Mesenchymal stem cell (in vitro differentiated cells and primary cell): Measurements from ENCODE around the gene MGA.

Experiments
- DNase-seq: peaks from one replicate; pipeline ENCODE4 v3.0.0-alpha.2; 2013
- H2AFZ ChIP-seq: one replicate; pipeline ENCODE4 v1.6.1; 2013; ENCODE audit warnings: low read depth, mild to moderate bottlenecking, control low read depth, inconsistent platforms, low read length, moderate library complexity
- H2AK5ac ChIP-seq: 2 replicates; pipeline ENCODE4 v1.6.1; 2013; ENCODE audit warnings: low read length, moderate library complexity, mild to moderate bottlenecking, inconsistent platforms; ENCODE audit not compliant: severe bottlenecking
- H2BK120ac ChIP-seq: one replicate; pipeline ENCODE4 v1.6.1; 2013; ENCODE audit warnings: low read depth, mild to moderate bottlenecking, inconsistent platforms, low read length, moderate library complexity
- H2BK12ac ChIP-seq, 2 experiments: one replicate each; pipeline ENCODE4 v1.6.1; 2013; ENCODE audit warnings: inconsistent platforms in 2 of 2, low read length in 2 of 2, mild to moderate bottlenecking in 2 of 2, moderate library complexity in 2 of 2, control low read depth in 1 of 2
- H2BK15ac ChIP-seq: one replicate; pipeline ENCODE4 v1.6.1; 2013; ENCODE audit warnings: mild to moderate bottlenecking, low read depth, inconsistent platforms; ENCODE audit not compliant: poor library complexity, severe bottlenecking
- H2BK5ac ChIP-seq: 2 replicates; pipeline ENCODE4 v1.6.1; 2013; ENCODE audit warnings: low read depth, mild to moderate bottlenecking, low read length, control low read depth, inconsistent platforms; ENCODE audit not compliant: poor library complexity, severe bottlenecking
- H3K14ac ChIP-seq, 2 experiments: one replicate each; pipeline ENCODE4 v1.6.1; 2013; ENCODE audit warnings: inconsistent platforms in 2 of 2, low read length in 2 of 2, control low read depth in 1 of 2, mild to moderate bottlenecking in 1 of 2, moderate library complexity in 1 of 2
- H3K18ac ChIP-seq, 2 experiments: one replicate each; pipeline ENCODE4 v1.6.1; 2013; ENCODE audit warnings: inconsistent platforms in 2 of 2, low read length in 2 of 2, control low read depth in 1 of 2, low read depth in 1 of 2, mild to moderate bottlenecking in 1 of 2
- H3K23ac ChIP-seq, 2 experiments: one replicate each; pipeline ENCODE4 v1.6.1; 2013; ENCODE audit warnings: inconsistent platforms in 2 of 2, low read length in 2 of 2, mild to moderate bottlenecking in 2 of 2, moderate library complexity in 2 of 2, control low read depth in 1 of 2
- H3K27ac ChIP-seq: 2 replicates; pipeline ENCODE4 v1.5.1; 2013; ENCODE audit warnings: mild to moderate bottlenecking, moderate library complexity, low read length, control low read depth, inconsistent platforms; ENCODE audit not compliant: poor library complexity, severe bottlenecking
- H3K27me3 ChIP-seq, 2 experiments: 2 replicates each; pipeline versions ENCODE4 v1.6.1 to v1.7.0; 2013; ENCODE audit warnings: low read length in 2 of 2, mild to moderate bottlenecking in 2 of 2, moderate library complexity in 2 of 2, control low read depth in 1 of 2, inconsistent platforms in 1 of 2; ENCODE audit not compliant: control insufficient read depth in 1 of 2, insufficient read depth in 1 of 2
- H3K36me3 ChIP-seq, 2 experiments: 2 replicates each; pipeline versions ENCODE4 v1.6.1 to v1.7.0; 2013; ENCODE audit warnings: low read length in 2 of 2, control low read depth in 1 of 2, inconsistent platforms in 1 of 2, low read depth in 1 of 2, mild to moderate bottlenecking in 1 of 2; ENCODE audit not compliant: insufficient read depth in 2 of 2, control insufficient read depth in 1 of 2
- H3K4ac ChIP-seq, 2 experiments: one replicate each; pipeline ENCODE4 v1.6.1; 2013; ENCODE audit warnings: inconsistent platforms in 2 of 2, low read length in 2 of 2, mild to moderate bottlenecking in 2 of 2, moderate library complexity in 2 of 2, control low read depth in 1 of 2, low read depth in 1 of 2
- H3K4me1 ChIP-seq: 2 replicates; pipeline ENCODE4 v1.6.1; 2013; ENCODE audit warnings: low read depth, low read length, control low read depth; ENCODE audit not compliant: control insufficient read depth, insufficient read depth
- H3K4me2 ChIP-seq: 2 replicates; pipeline ENCODE4 v1.6.1; 2013; ENCODE audit warnings: low read length, mild to moderate bottlenecking, inconsistent platforms; ENCODE audit not compliant: poor library complexity, severe bottlenecking
- H3K4me3 ChIP-seq, 2 experiments: 2 replicates each; pipeline versions ENCODE4 v1.5.1 to v1.7.0; 2013; ENCODE audit warnings: low read length in 2 of 2, mild to moderate bottlenecking in 2 of 2, control low read depth in 1 of 2, low read depth in 1 of 2; ENCODE audit not compliant: insufficient read depth in 1 of 2
- H3K79me1 ChIP-seq: replicated peaks from 2 replicates; pipeline ENCODE4 v1.6.1; 2013; ENCODE audit warnings: mild to moderate bottlenecking, control low read depth, low read length, inconsistent platforms; ENCODE audit not compliant: poor library complexity, severe bottlenecking
- H3K9ac ChIP-seq: 2 replicates; pipeline ENCODE4 v1.7.0; 2013; ENCODE audit warnings: mild to moderate bottlenecking, low read length, moderate library complexity
- H3K9me3 ChIP-seq: 2 replicates; pipeline ENCODE4 v1.7.0; 2013; ENCODE audit warnings: mild to moderate bottlenecking, low read length; ENCODE audit not compliant: control insufficient read depth
- H4K8ac ChIP-seq: one replicate; pipeline ENCODE4 v1.6.1; 2013; ENCODE audit warnings: inconsistent platforms, mild to moderate bottlenecking, low read length, moderate library complexity
- H4K91ac ChIP-seq: one replicate; pipeline ENCODE4 v1.6.1; 2013; ENCODE audit warnings: mild to moderate bottlenecking, low read length, inconsistent platforms
- WGBS: methylation state at CpG from one replicate; pipeline ENCODE4 v1.1.7; 2013; ENCODE audit warnings: mixed read lengths; 5-methylcytosine and 5-hydroxymethylcytosine counted together

The MGA gene

DNA sequence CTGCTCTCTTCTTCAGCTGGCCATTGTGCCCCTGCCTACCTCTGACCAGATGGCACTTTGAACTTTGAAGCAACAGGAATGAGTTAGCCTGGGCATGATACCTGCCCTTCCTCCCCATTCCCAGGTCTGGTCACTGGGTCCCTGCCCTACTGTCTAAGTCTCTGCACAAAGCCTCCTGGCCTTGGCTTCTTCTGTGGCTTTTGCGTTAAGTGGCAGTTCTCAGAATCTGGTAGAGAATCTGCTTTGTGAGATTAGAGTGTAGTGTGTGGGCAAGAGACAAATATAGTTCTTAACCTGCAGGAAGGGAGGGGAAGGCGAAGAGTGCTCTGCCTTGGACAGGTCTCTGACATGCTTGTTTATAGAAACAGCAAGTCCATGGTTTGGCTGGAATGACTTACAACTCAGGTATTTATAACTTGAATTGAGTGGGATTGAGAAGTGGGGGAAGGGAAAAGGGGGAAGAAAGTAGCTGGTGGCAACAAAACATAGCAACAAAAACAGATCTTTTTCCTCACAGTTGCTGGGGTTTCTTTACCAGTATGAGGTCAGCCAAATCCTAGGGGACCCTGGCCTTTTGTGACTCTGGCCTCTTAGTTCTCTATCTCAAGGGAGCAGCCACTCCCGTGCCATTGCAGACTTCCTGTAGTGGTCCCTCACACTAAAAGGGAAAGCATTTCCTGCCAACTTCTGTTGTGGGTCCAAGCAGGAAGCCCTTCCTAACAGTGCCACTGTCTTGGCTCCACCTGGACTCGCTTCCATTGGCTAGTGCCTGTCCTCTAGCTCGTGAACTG, 130.7 kb downstream of the MGA start:
- Histone ChIP-seq H3K18ac (peak overlapping the region; percentile 64 to 75), H3K4ac (peak overlapping the region; percentile 19 to 35), H3K79me1 (peaks cover 21% of the 10 kb centered on the region), H3K27me3 (no peaks in the 10 kb centered on the region), H3K36me3 (no peaks in the 10 kb centered on the region), H2BK5ac (peak overlapping the region; percentile 45), H3K27ac (peak overlapping the region; percentile 18), H4K91ac (peak overlapping the region; percentile 34), H3K9me3 (no peaks in the 10 kb centered on the region), H2BK15ac (no peak overlapping the region), H3K4me3 (no peak overlapping the region), H3K9ac (peak overlapping the region; percentile 65), H3K23ac (no peak overlapping the region), H3K14ac (no peak overlapping the region), H2BK120ac (peak overlapping the region; percentile 39), H3K4me2 (no peak overlapping the region), H3K4me1 (peaks cover 12% of the 10 kb centered on the region), H4K8ac (peak overlapping the region; percentile 10), H2AK5ac (peak overlapping the region; percentile 1), H2AFZ (no peak overlapping the region), H2BK12ac (peak overlapping the region; percentile 44 to 82)
- WGBS: 5% methylated on average over 5 of the region's 5 CpGs
- DNase-seq: peak; percentile 90

DNA sequence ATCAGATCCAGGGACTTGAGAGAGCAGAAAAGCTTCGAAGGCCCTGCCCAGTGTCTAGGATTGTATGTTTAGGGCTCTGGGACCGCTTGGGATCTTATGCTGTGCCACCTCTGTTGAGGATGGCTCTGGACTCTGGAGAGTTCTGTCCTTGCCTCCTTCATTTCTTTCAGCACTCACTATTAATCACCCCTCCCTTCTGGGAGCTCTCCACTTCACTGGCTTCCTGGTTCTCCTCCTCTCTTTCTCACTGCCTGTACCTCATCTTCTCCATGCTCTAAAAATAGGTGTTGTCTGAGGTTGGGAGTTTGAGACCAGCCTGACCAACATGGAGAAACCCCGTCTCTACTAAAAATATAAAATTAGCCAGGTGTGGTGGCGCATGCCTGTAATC, 131.3 kb downstream of the MGA start:
- Histone ChIP-seq H4K8ac (peak overlapping the region; percentile 10), H2BK5ac (no peak overlapping the region), H3K4ac (peak overlapping the region; percentile 19 to 35), H2AK5ac (peak overlapping the region; percentile 1), H3K27me3 (no peaks in the 10 kb centered on the region), H3K4me2 (no peak overlapping the region), H3K79me1 (peaks cover 24% of the 10 kb centered on the region), H3K14ac (no peak overlapping the region), H4K91ac (peak overlapping the region; percentile 34), H3K9me3 (no peaks in the 10 kb centered on the region), H3K4me3 (no peak overlapping the region), H3K23ac (no peak overlapping the region), H2BK12ac (peak overlapping the region in 1 of 2 experiments; percentile 59), H2AFZ (no peak overlapping the region), H2BK120ac (peak overlapping the region; percentile 27), H3K4me1 (peaks cover 13% of the 10 kb centered on the region), H3K9ac (peak overlapping the region; percentile 65), H2BK15ac (no peak overlapping the region), H3K27ac (peak overlapping the region; percentile 9), H3K36me3 (no peaks in the 10 kb centered on the region), H3K18ac (peak overlapping the region; percentile 64 to 75)
- DNase-seq: no peak
- WGBS: 90% methylated on average over 2 of the region's 4 CpGs

DNA sequence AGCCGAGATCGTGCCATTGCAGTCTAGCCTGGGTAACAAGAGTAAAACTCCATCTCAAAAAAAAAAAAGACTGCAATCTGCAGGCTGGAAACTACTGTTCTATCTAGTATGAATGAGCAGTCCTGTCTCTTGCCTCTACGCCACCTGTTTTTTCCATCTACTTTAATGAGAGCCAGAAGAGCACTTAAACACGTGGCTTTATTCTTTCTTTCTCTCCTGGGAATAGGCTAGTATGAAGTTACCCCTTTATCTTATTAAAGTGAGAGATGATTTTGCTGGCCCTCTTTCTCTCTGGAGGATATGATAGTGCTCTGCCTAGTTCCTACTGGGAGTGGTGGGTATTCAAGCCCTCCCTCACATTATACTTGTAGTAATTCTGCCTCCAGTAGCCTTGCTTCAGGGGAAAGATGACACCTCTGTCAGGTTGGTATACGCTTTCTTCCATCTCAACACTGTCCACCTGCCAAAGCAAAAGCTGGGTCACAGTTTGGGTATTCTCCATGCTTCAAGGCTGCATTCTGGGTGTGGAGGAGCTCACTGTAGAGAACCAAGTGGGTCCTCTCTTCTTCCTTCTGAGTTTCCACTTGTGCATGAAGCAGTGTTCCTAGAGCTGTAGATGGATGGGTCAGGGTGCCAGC, 131.9 kb downstream of the MGA start:
- Histone ChIP-seq H3K4me1 (peaks cover 12% of the 10 kb centered on the region), H3K36me3 (no peaks in the 10 kb centered on the region), H3K4me2 (no peak overlapping the region), H2AK5ac (no peak overlapping the region), H3K4ac (no peak overlapping the region), H2BK15ac (no peak overlapping the region), H3K18ac (no peak overlapping the region), H4K8ac (no peak overlapping the region), H3K4me3 (no peak overlapping the region), H3K14ac (no peak overlapping the region), H4K91ac (no peak overlapping the region), H3K79me1 (peaks cover 22% of the 10 kb centered on the region), H2BK12ac (no peak overlapping the region), H2BK120ac (no peak overlapping the region), H3K9ac (no peak overlapping the region), H2AFZ (no peak overlapping the region), H3K23ac (no peak overlapping the region), H3K9me3 (no peaks in the 10 kb centered on the region), H3K27me3 (no peaks in the 10 kb centered on the region), H2BK5ac (no peak overlapping the region), H3K27ac (no peak overlapping the region)
- DNase-seq: no peak
- 88% methylated on average over 2 of the region's 5 CpGs for WGBS

DNA sequence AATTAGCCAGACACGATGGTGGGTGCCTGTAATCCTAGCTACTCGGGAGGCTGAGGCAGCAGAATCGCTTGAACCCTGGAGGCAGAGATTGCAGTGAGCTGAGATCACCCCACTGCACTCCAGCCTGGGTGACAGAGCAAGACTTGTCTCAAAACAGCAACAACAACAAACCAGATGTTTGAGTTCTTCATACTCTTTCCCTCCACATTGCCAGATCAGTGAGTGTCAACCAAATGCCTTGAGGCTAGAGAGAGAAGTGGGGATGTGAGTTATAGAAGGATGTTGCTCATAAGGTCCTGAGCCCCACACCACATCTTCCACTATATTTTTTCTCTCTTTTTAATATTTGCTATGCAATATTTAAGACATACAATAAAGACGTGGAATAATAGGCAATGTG, 133.9 kb downstream of the MGA start:
- Histone ChIP-seq H2BK15ac (no peak overlapping the region), H3K4me2 (no peak overlapping the region), H2AFZ (no peak overlapping the region), H3K79me1 (peaks cover 31% of the 10 kb centered on the region), H3K4me1 (peaks cover 14% of the 10 kb centered on the region), H3K36me3 (peaks cover 0 to 2% of the 10 kb centered on the region in 2 experiments), H3K14ac (no peak overlapping the region), H3K9me3 (no peaks in the 10 kb centered on the region), H2BK12ac (no peak overlapping the region), H3K4me3 (no peak overlapping the region), H3K4ac (no peak overlapping the region), H2BK5ac (no peak overlapping the region), H3K27ac (no peak overlapping the region), H3K23ac (no peak overlapping the region), H2AK5ac (no peak overlapping the region), H4K91ac (no peak overlapping the region), H3K9ac (no peak overlapping the region), H3K18ac (no peak overlapping the region), H3K27me3 (no peaks in the 10 kb centered on the region), H4K8ac (no peak overlapping the region), H2BK120ac (no peak overlapping the region)
- DNase-seq: no peak
- 87% methylated on average over 4 of the region's 4 CpGs for WGBS
